HFF-Myc (cell line): Measurements from ENCODE around the gene MRAS.

ENCODE experiments used
- DNase-seq: peaks from one replicate; pipeline ENCODE4 v3.0.0-alpha.2; 2011; ENCODE audit warnings: low read depth; ENCODE audit errors: extremely low read depth
- H3K4me3 ChIP-seq: replicated peaks from 2 replicates; pipeline ENCODE4 v1.5.1; 2011; ENCODE audit warnings: low read depth, mild to moderate bottlenecking, control low read depth, low read length
- TF ChIP-seq, protein P1 (sequence below): IDR thresholded peaks from 2 replicates; pipeline ENCODE4 v1.5.1; 2012; ENCODE audit warnings: mild to moderate bottlenecking, low read depth, low read length, control low read depth; ENCODE audit errors: missing control alignments

The MRAS gene

DNA sequence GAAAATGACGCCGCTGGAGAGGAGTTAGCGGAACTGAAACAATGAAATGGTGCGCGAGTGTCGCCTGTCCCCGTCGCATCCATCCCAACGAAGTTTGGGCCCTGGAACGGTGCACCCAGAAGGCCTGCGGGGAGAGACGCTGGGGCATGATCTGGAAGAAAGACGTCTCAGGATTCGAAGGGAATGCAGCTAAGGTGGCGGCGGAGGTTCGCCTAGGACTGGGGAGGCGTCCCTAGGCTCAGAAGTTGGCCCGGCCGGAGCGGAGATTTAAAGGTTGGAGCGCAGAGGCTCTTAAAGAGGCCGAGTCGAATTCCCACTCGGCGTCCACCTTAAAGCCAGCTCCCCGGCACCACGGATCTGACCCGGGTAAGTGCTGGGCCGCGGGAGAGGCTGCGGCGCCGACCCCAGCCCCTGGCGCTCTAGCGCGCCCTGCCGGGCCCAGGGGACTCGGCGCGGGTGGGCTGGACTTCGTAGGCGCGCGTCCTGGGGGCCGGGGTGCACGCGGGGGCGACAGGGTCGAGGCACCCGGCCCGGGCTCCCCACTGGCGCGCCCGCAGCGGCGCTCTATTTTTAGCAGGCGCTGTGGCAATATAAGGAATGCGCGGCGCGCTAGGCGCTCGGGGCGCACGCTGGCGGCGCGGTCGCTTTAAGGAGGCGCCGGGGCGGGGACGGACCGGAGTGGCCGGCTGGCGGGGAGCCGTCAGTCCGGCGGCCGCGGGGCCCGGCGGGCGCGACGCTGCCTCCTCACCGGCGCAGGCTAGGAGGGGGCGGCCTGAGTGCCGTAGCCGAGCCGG is at the start of gene MRAS:
TSS of gene MRAS (plus strand) at position 620 of the 794 bp plus-strand sequence. CDS start 24,305 bp downstream, outside the sequence.
- TF ChIP-seq, protein P1, sequence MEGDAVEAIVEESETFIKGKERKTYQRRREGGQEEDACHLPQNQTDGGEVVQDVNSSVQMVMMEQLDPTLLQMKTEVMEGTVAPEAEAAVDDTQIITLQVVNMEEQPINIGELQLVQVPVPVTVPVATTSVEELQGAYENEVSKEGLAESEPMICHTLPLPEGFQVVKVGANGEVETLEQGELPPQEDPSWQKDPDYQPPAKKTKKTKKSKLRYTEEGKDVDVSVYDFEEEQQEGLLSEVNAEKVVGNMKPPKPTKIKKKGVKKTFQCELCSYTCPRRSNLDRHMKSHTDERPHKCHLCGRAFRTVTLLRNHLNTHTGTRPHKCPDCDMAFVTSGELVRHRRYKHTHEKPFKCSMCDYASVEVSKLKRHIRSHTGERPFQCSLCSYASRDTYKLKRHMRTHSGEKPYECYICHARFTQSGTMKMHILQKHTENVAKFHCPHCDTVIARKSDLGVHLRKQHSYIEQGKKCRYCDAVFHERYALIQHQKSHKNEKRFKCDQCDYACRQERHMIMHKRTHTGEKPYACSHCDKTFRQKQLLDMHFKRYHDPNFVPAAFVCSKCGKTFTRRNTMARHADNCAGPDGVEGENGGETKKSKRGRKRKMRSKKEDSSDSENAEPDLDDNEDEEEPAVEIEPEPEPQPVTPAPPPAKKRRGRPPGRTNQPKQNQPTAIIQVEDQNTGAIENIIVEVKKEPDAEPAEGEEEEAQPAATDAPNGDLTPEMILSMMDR = peak; percentile 43
- peak within 1 kb of the TSS; percentile 63 for H3K4me3 ChIP-seq

DNA sequence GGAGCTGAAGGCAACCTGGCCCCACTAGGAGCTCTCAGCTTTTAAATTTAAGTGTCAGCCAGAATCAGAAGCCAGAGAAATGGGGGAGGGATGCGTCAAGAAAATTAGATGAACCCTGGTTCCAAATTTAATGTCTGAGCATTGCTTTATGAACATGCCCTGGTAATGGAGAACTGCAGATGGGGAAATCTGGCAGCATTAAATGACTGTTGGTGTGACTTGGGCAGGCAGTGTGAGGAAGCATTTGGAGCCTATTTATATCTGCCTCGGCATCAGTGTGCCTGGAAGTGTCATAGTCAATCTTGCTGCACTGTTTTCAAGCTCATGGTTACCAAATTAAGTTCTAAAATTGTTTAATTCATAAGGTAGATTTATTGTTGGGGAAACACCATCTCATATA is 47.7 kb upstream of the MRAS start:
- no peak for DNase-seq
- TF ChIP-seq, protein P1 = no peak
- H3K4me3 ChIP-seq = no peak overlapping the region

More for the DNA sequence above, at the start of gene MRAS:
- DNase-seq = no peak

DNA sequence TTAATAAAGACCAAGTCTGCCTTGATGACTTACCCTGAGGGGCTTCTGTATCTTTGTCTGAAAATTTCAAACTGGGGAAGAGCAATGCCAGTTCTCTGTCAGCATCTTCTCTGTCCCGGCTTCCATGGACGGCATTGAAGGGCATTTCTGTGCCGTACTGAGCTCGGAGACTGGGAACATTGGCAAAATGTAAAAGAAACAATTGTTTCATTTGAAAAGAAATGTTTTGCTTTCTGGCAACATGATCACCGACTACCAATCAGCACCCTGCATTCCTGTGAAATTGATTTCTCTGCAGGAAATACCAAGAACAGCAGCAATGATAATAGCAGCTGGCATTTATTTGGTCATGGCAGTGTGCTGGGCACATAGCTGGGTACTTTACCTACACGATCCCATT is 44.9 kb upstream of the MRAS start:
- H3K4me3 ChIP-seq = no peak overlapping the region
- TF ChIP-seq, protein P1 = no peak
- no peak for DNase-seq

DNA sequence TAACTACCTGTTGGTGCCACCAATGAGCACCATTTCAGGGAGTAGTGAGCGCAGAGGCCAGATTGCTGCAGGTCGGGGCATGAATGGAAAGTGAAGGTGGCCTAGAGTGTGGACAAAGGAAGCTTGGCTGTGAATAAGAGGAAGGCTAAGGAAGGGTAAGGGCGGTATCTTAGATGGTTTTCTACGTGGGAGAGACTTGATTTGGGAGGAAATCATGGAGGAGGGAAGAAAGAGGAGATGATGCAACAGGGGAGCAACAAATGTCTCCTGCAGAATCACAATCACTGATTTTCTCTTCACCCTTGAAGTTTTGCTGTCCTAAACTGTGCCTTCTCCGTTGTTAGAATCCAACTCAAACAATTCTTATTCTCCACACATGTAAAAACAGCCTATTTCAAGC is 40.5 kb upstream of the MRAS start:
- no peak overlapping the region for H3K4me3 ChIP-seq
- DNase-seq = no peak
- TF ChIP-seq, protein P1 = no peak

DNA sequence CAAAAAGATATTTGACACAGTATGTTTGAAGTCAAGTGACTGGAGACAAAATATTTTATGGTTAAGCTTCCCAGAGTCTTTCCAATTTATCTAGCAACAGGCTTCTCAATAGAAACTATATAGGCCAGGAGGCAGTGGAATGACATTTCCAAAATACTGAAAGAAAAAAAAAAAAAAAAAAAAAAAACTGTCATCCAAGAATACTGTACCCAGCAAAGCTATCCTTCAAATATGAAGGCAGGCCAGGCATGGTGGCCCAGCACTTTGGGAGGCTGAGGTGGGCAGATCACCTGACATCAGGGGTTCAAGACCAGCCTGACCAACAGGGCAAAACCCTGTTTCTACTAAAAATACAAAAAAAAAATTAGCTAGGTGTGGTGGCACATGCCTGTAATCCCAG is 39.6 kb upstream of the MRAS start:
- TF ChIP-seq, protein P1 = no peak
- H3K4me3 ChIP-seq = no peak overlapping the region
- DNase-seq = no peak

DNA sequence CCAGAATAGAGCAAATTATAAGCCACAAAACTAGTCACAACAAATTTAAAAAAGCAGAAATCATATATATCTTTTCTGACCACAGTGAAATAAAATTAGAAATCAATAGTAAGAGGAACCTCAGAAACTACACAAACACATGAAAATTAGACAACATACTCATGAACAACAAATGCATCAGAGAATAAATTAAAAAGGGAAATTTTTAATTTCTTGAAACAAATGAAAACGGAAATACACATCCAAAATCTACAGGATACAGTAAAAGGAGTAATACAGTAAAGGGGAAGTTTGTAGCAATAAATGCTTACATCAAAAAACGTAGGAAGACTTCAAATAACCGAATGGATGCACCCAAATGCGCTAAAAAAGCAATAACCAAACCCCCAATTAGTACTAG is 37.9 kb upstream of the MRAS start:
- no peak for DNase-seq
- TF ChIP-seq, protein P1 = no peak
- H3K4me3 ChIP-seq = no peak overlapping the region
